Measurements from ENCODE around the gene GIPC1. TPM values are rescaled to one million over a fixed set of nuclear protein-coding genes. Genes with fewer than 3 reads are reported as not detected.
A peak's percentile ranks its signal among the peaks of the same experiment; 100 is the strongest.

Gene GIPC1
- total RNA-seq, 1 donor from 2014 or later, result 107 TPM

- DNase-seq (ENCODE audit: low spot score), result no peak
- Mint-ChIP-seq H3K36me3 (ENCODE audit: low read depth) (peaks cover 5% of the 10 kb centered on the region), H3K4me1 (ENCODE audit: low read depth) (peaks cover 40% of the 10 kb centered on the region), H3K9me3 (ENCODE audit: low read depth) (no peaks in the 10 kb centered on the region), H3K27ac (ENCODE audit: unreplicated experiment) (peak within 1 kb of the TSS; percentile 93), H3K27me3 (ENCODE audit: low read depth) (no peaks in the 10 kb centered on the region), H3K4me3 (ENCODE audit: unreplicated experiment) (peak within 1 kb of the TSS; percentile 42)
- TF ChIP-seq CTCF (IDR thresholded peaks at IDR 0.05), result peak; percentile 72
These were observed 20.5 kb downstream of the GIPC1 start, which contains the start of gene PTGER1 for GRCh38 chr19:14475251-14476073. Gene PTGER1 (minus strand): TSS chr19:14475354. CDS start chr19:14474320, 1,034 bp downstream.

- peaks cover 40% of the 10 kb centered on the region for H3K4me1 Mint-ChIP-seq (ENCODE audit: low read depth)
- peak overlapping the region; percentile 65 for H3K27ac Mint-ChIP-seq (ENCODE audit: unreplicated experiment)
- H3K4me3 Mint-ChIP-seq (ENCODE audit: unreplicated experiment), result peak overlapping the region; percentile 42
- DNase-seq (ENCODE audit: low spot score), result peak; percentile 92
- H3K36me3 Mint-ChIP-seq (ENCODE audit: low read depth), result peaks cover 5% of the 10 kb centered on the region
- H3K9me3 Mint-ChIP-seq (ENCODE audit: low read depth), result no peaks in the 10 kb centered on the region
- no peak for TF ChIP-seq CTCF (IDR thresholded peaks at IDR 0.05)
- no peaks in the 10 kb centered on the region for H3K27me3 Mint-ChIP-seq (ENCODE audit: low read depth)
These were observed 21.1 kb downstream of the GIPC1 start for GRCh38 chr19:14474827-14475226.

GRCh38 chr19:14473978-14474578 lies 21.8 kb downstream of the GIPC1 start:
- no peaks in the 10 kb centered on the region for H3K9me3 Mint-ChIP-seq (ENCODE audit: low read depth)
- no peaks in the 10 kb centered on the region for H3K27me3 Mint-ChIP-seq (ENCODE audit: low read depth)
- H3K36me3 Mint-ChIP-seq (ENCODE audit: low read depth), result peaks cover 5% of the 10 kb centered on the region
- TF ChIP-seq CTCF (IDR thresholded peaks at IDR 0.05), result no peak
- H3K4me1 Mint-ChIP-seq (ENCODE audit: low read depth), result peaks cover 40% of the 10 kb centered on the region
- no peak overlapping the region for H3K27ac Mint-ChIP-seq (ENCODE audit: unreplicated experiment)
- DNase-seq (ENCODE audit: low spot score), result no peak
- H3K4me3 Mint-ChIP-seq (ENCODE audit: unreplicated experiment), result peak overlapping the region; percentile 42

GRCh38 chr19:14473073-14473977 lies 22.6 kb downstream of the GIPC1 start:
- DNase-seq (ENCODE audit: low spot score), result no peak

More at GRCh38 chr19:14473073-14473977, 22.6 kb downstream of the GIPC1 start:
- TF ChIP-seq CTCF (IDR thresholded peaks at IDR 0.05), result no peak
- peaks cover 40% of the 10 kb centered on the region for H3K4me1 Mint-ChIP-seq (ENCODE audit: low read depth)
- no peaks in the 10 kb centered on the region for H3K27me3 Mint-ChIP-seq (ENCODE audit: low read depth)
- no peaks in the 10 kb centered on the region for H3K9me3 Mint-ChIP-seq (ENCODE audit: low read depth)
- H3K36me3 Mint-ChIP-seq (ENCODE audit: low read depth), result peaks cover 8% of the 10 kb centered on the region
- no peak overlapping the region for H3K4me3 Mint-ChIP-seq (ENCODE audit: unreplicated experiment)
- H3K27ac Mint-ChIP-seq (ENCODE audit: unreplicated experiment), result no peak overlapping the region

Data from chondrocyte (in vitro differentiated cells).